ENCODE measurements around the gene GXYLT1.
A peak's percentile ranks its signal among the peaks of the same experiment; 100 is the strongest.
"Not testable (repeated sequence)": the region's sequence is repeated elsewhere in the genome, so short reads cannot be mapped to it uniquely, and the experiment has no call there.

GXYLT1 gene

GRCh38 chr12:42144408-42145196 lies at the start of gene GXYLT1:
Gene GXYLT1 (minus strand): TSS chr12:42144874. CDS start chr12:42144646, 228 bp downstream.
- peak; percentile 37 for DNase-seq

GRCh38 chr12:42192686-42193085 lies 48.0 kb upstream of the GXYLT1 start:
- DNase-seq: no peak

GRCh38 chr12:42192258-42192657 lies 47.6 kb upstream of the GXYLT1 start:
- no peak for DNase-seq

- DNase-seq: no peak
These were observed 45.7 kb upstream of the GXYLT1 start for GRCh38 chr12:42190376-42190775.

- not testable (repeated sequence) for DNase-seq
These were observed 43.6 kb upstream of the GXYLT1 start for GRCh38 chr12:42188275-42188674.

GRCh38 chr12:42187799-42188198 lies 43.1 kb upstream of the GXYLT1 start:
- no peak for DNase-seq

- DNase-seq: no peak
These were observed 42.1 kb upstream of the GXYLT1 start for GRCh38 chr12:42186793-42187192.

- DNase-seq: no peak
These were observed 37.7 kb upstream of the GXYLT1 start for GRCh38 chr12:42182394-42182793.

- DNase-seq: no peak
These were observed 36.4 kb upstream of the GXYLT1 start for GRCh38 chr12:42180990-42181596.

- no peak for DNase-seq
These were observed 33.4 kb upstream of the GXYLT1 start for GRCh38 chr12:42178101-42178500.

GRCh38 chr12:42174978-42175377 lies 30.3 kb upstream of the GXYLT1 start:
- no peak for DNase-seq

- DNase-seq: no peak
These were observed 29.4 kb upstream of the GXYLT1 start for GRCh38 chr12:42173961-42174521.

GRCh38 chr12:42172441-42173210 lies 28.0 kb upstream of the GXYLT1 start:
- DNase-seq: no peak

GRCh38 chr12:42167711-42168110 lies 23.0 kb upstream of the GXYLT1 start:
- no peak for DNase-seq

GRCh38 chr12:42166501-42166900 lies 21.8 kb upstream of the GXYLT1 start:
- no peak for DNase-seq

- DNase-seq: no peak
These were observed 19.2 kb upstream of the GXYLT1 start for GRCh38 chr12:42163913-42164312.

GRCh38 chr12:42162965-42163364 lies 18.3 kb upstream of the GXYLT1 start:
- DNase-seq: no peak

- DNase-seq: no peak
These were observed 17.5 kb upstream of the GXYLT1 start for GRCh38 chr12:42162193-42162592.

GRCh38 chr12:42161529-42161928 lies 16.9 kb upstream of the GXYLT1 start:
- no peak for DNase-seq

- no peak for DNase-seq
These were observed 11.6 kb upstream of the GXYLT1 start for GRCh38 chr12:42156232-42156631.

- no peak for DNase-seq
These were observed 1.0 kb upstream of the GXYLT1 start for GRCh38 chr12:42145552-42146215.

- DNase-seq: no peak
These were observed 499 bp upstream of the GXYLT1 start for GRCh38 chr12:42145197-42145549.

- no peak for DNase-seq
These were observed 591 bp downstream of the GXYLT1 start for GRCh38 chr12:42144158-42144407.

Data from cortex of kidney (tissue), 1 donor.